Right ventricle myocardium superior (tissue), 1 donor: Measurements from ENCODE around the gene ATAD3B. TPM values are rescaled to one million over a fixed set of nuclear protein-coding genes. Genes with fewer than 3 reads are reported as not detected.
"Not testable (repeated sequence)": the region's sequence is repeated elsewhere in the genome, so short reads cannot be mapped to it uniquely, and the experiment has no call there.

Experiments
- ATAC-seq: fragments of 200-7000 bp; cut with Tn5 transposase; one replicate; pipeline ENCODE4 v1.9.1; 2020; ENCODE audit warnings: mild to moderate bottlenecking; ENCODE audit not compliant: poor library complexity
- DNase-seq: peaks from one replicate; pipeline ENCODE4 v3.0.0-alpha.2; 2020
- intact Hi-C: fragments of 100-400 bp; cut with DNase I; formaldehyde crosslinking; loops from one replicate; pipeline ENCODE4 v1.11.2; 2022
- total RNA-seq: library from RNA; stranded (reverse); fragmentation: NEBNext Ultra II Directional; extraction: Animal tissue kit (Norgen Biotek cat#: 25700); gene quantifications from one replicate; pipeline ENCODE4 v1.2.1, GENCODE V29; 2021
- donor health status: DM: no; HTN: yes; CAD: no; lungs with severe emphysema.

The ATAD3B gene
- total RNA-seq, 1 donor from 2014 or later = 7.9 TPM

- DNase-seq, ATAC-seq, intact Hi-C loops: not testable (repeated sequence)
Observed at GRCh38 chr1:1518621-1519007, 47.0 kb downstream of the ATAD3B start.

DNA sequence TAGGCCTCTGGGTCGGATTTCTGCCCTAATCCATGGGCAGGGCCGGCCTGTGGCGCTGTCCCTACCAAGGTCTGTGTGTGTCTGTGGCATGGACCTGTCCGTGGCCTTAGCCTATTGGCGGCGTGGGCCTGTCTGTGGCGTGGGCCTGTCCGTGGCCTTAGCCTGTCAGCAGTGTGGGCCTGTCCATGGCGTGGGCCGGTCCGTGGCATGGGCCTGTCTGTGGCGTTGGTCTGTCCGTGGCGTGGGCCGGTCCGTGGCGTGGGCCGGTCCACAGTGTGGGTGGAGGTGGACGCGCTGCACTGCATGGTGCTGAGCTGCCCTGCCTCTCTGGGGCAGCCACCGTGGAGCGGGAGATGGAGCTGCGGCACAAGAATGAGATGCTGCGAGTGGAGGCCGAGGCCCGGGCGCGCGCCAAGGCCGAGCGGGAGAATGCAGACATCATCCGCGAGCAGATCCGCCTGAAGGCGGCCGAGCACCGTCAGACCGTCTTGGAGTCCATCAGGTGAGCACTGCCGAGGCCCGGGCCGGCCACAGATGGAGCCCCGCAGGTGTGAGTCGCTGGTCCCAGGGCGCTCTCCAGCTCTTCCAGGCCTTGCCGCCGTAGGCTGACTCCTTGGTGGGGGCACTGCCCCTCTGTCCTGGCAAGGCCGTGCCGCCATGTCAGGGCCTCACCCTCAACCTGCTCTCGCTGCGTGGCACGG lies 48.4 kb downstream of the ATAD3B start:
- DNase-seq, intact Hi-C loops, ATAC-seq: not testable (repeated sequence)

- no peak for DNase-seq
- no peak for ATAC-seq
- intact Hi-C loops = no loop called here
Observed at GRCh38 chr1:1521331-1521730, 49.8 kb downstream of the ATAD3B start.

- ATAC-seq, DNase-seq, intact Hi-C loops: not testable (repeated sequence)
Observed at GRCh38 chr1:1522536-1522935, 51.0 kb downstream of the ATAD3B start.

GRCh38 chr1:1523226-1523625 lies 51.7 kb downstream of the ATAD3B start:
- DNase-seq, intact Hi-C loops, ATAC-seq: not testable (repeated sequence)

- DNase-seq, ATAC-seq, intact Hi-C loops: not testable (repeated sequence)
Observed at GRCh38 chr1:1523651-1524050, 52.1 kb downstream of the ATAD3B start.

GRCh38 chr1:1524750-1525383 lies 53.3 kb downstream of the ATAD3B start:
- ATAC-seq = not testable (repeated sequence)

DNA sequence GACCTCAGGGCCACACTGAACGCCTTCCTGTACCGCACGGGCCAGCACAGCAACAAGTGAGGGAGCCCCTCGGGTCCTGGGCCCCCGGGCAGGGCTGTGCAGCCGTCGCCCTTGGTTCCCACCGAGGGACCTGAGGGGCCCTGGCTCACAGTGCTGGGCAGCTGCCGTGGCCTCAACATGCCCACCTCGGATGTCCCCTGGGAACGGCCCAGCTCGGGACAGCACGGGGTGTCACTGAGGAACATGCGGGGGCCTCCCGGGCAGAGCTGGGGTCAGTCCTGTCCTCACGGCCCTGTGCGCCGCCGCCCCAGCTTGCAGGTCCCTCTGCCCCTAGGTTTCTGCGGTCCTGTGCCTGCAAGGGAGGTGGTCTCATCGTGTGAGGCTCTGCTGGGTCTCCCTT lies 54.9 kb downstream of the ATAD3B start:
- DNase-seq, ATAC-seq, intact Hi-C loops: not testable (repeated sequence)

More at GRCh38 chr1:1524750-1525383, 53.3 kb downstream of the ATAD3B start:
- intact Hi-C loops, DNase-seq: not testable (repeated sequence)

GRCh38 chr1:1527092-1527816 lies 55.7 kb downstream of the ATAD3B start:
- ATAC-seq (no peak), DNase-seq (no peak)
- intact Hi-C loops = no loop called here

DNA sequence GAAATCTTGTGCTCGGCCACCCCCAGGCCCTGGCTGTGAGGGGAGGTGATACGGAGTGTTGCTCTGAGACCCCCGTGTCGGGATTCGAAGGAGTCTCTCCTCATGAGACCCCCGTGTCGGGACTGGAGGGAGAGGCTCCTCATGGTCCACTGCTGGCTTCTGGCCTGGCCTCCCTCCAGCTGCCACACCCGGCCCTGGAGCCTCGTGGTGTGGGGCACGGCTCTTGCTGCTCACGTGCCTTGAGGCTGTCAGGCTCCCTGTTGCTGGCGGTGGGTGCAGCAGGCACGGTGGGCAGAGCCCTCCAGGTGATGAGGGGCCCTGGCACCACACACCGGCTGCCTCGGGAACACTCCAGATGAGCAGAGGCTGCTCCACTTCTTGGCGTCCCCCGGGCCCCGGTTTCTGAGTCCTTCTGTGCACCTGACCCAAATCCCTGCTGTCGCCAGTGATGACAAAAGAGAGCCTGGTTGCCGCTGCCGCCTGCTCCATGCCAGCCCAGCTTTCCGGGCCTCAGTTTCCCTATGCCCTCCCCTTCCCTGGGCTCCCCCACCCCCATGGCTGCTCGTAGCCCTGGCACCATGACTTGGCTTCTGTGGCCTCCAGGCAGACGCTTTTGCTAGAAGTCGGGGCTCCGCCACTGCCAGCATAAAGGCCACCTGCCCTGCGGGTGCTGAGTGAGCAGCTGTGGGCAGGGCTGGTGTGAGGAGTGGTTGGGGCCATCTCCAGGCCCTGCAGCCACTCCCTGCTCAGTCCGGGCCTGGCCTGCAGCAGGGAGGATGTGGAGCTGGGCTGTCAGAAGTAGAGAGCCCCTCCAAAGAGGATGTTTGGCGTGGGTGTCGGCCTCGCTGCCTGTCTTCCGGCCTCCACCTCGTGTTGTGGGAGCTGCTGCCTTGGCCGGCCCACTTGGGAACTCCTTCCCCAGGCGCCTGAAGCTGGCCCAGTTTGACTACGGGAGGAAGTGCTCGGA lies 57.0 kb downstream of the ATAD3B start:
- intact Hi-C loops = no loop called here
- DNase-seq (no peak), ATAC-seq (no peak)

DNA sequence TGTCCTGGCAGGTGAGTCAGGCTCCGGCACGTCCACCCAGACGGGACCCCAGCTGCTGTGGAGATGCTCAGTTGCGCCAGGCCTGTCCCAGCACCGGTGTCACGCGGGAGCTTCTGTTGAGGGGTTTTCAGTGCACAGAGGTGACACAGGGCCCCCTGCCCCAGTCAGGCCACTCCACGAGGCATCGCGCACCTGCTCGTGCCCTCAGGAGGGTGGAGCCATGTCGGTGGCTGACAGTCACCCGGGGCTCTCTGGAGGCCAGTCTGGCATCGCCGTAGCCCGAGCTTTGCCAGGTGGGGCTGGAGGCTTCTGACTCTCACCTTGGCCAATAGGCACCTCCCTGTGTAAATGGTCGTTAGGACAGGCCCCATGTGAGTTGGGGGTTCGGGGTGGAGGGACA lies 57.8 kb downstream of the ATAD3B start:
- no peak for ATAC-seq
- no peak for DNase-seq
- intact Hi-C loops = no loop called here

GRCh38 chr1:1529936-1530335 lies 58.4 kb downstream of the ATAD3B start:
- ATAC-seq = no peak
- no peak for DNase-seq
- intact Hi-C loops = no loop called here

- no peak for ATAC-seq
- DNase-seq = no peak
- intact Hi-C loops = no loop called here
Observed at GRCh38 chr1:1531947-1532346, 60.4 kb downstream of the ATAD3B start.

- intact Hi-C loops, DNase-seq: not testable (repeated sequence)
- peak; percentile 77 for ATAC-seq
Observed at GRCh38 chr1:1533176-1533893, 61.8 kb downstream of the ATAD3B start.

GRCh38 chr1:1533894-1534291 lies 62.3 kb downstream of the ATAD3B start:
- ATAC-seq, DNase-seq, intact Hi-C loops: not testable (repeated sequence)

DNA sequence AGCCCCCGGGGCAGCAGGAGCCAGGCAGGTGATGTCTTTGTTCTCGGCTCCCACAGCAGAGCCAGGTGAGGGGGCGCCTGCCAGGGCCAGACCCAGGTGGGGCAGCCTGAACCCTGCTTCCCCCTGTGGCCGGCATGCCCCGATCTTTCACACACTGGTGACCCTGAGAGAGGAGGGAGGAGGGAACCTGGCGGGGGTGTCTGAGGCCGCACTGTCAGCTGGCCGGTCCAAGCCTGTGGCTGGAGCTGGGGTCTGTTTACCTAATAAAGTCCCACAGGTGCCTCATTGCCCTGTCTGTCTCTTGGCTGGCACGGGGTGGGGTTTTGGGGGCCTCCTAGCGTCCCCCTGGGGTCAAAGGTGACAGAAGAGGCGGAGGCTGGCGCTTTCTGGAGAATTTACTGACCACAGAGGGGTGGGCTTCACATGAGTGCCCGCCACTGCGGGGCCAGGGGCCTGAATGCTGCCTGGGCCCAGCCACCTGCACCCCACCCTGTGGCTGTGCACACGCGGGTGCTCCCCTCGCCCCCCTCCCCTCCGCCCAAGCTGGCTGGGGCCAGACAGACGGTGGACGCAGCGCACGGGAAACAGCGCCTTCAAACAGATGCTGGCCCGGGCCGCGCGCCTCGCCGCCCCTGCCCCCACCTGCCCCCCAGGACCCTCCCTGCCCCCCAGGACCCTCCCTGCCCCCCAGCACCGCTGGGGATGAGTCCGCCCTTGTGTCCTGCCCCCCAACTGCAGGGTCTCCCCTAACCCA lies 63.0 kb downstream of the ATAD3B start:
- ATAC-seq (no peak), DNase-seq (no peak)
- intact Hi-C loops = no loop called here
